Smooth muscle cell of the pulmonary artery (primary cell): Measurements from ENCODE around the gene NCOA6. TPM values are rescaled to one million over a fixed set of nuclear protein-coding genes. Genes with fewer than 3 reads are reported as not detected.

Experiments used
- total RNA-seq: library from RNA; depleted of rRNA; stranded (reverse); fragments of >200 nt; gene quantifications from 2 replicates; pipeline ENCODE4 v1.2.3, GENCODE V29; 2014

NCOA6 gene
- total RNA-seq: 7.5 and 7.6 TPM in 2 replicates

GRCh38 chr20:34825530-34826362 is at the start of gene NCOA6:
NCOA6 (minus strand) TSS chr20:34825651; CDS start chr20:34782355, 43,296 bp downstream.

GRCh38 chr20:34872622-34873224 is 47.3 kb upstream of the NCOA6 start, which contains the start of gene GGT7:
GGT7 (minus strand) TSS chr20:34872856; CDS start chr20:34872815, 41 bp downstream.

GRCh38 chr20:34704177-34705007 is 121.1 kb downstream of the NCOA6 start, which contains the start of gene TP53INP2:
TP53INP2 (plus strand) TSS chr20:34704344; CDS start chr20:34708740, 4,396 bp downstream.

GRCh38 chr20:34676642-34677373 is 148.6 kb downstream of the NCOA6 start, which contains the start of gene PIGU:
PIGU (minus strand) TSS chr20:34677092; CDS start chr20:34677085, 7 bp downstream.

Other genes starting within 250 kb of the NCOA6 start
- 7.2 and 8.5 TPM in 2 replicates for gene PIGU, start 148.6 kb downstream of the NCOA6 start, total RNA-seq
- 6.2 and 7.6 TPM in 2 replicates for gene TP53INP2, start 121.3 kb downstream of the NCOA6 start, total RNA-seq
- gene GGT7, start 47.2 kb upstream of the NCOA6 start, total RNA-seq: 20.6 and 24.8 TPM in 2 replicates
- gene ACSS2, start 51.0 kb upstream of the NCOA6 start, total RNA-seq: 40.3 and 42.7 TPM in 2 replicates
- 45.5 and 66.7 TPM in 2 replicates for gene GSS, start 130.2 kb upstream of the NCOA6 start, total RNA-seq
- gene MYH7B, start 130.2 kb upstream of the NCOA6 start, total RNA-seq: 0.13 and 0.20 TPM in 2 replicates